HepG2 (cell line): Measurements from ENCODE around the gene CNTNAP1. TPM values are rescaled to one million over a fixed set of nuclear protein-coding genes. Genes with fewer than 3 reads are reported as not detected.

Source experiments
- ATAC-seq: fragments of 200-7000 bp; cut with Tn5 transposase; 3 replicates; pipeline ENCODE4 v1.9.1; 2020; ENCODE audit warnings: mild to moderate bottlenecking, moderate library complexity
- BruUV-seq: library from RNA; stranded (reverse); fragments of 400-500 nt; replicated peaks from 2 replicates; lab custom pipeline; 2021; lab: Mats Ljungman, UMichigan
- CTCF ChIA-PET: fragments of 300-600 bp; formaldehyde crosslinking; extraction: SDS; loops from one replicate; lab custom pipeline; 2021; ENCODE audit warnings: low total read pairs, inconsistent platforms, low intra/inter-chr PET ratio; lab: Yijun Ruan, JAX
- POLR2A ChIA-PET: fragments of 350-600 bp; sonication (Branson Sonifier 250); formaldehyde crosslinking; loops from one replicate; lab custom pipeline; 2020; ENCODE audit warnings: antibody characterized with exemption, inconsistent platforms; lab: Yijun Ruan, JAX
- DNase-seq: peaks from one replicate; pipeline ENCODE4 v3.0.0-alpha.2; 2015; ENCODE audit warnings: low spot score
- FAIRE-seq: peaks from 3 replicates; lab custom pipeline; 2011; peaks lifted over from hg19 to GRCh38; lab: Jason Lieb, UNC
- H2AFZ ChIP-seq: one replicate; pipeline ENCODE4 v1.6.1; 2011; ENCODE audit warnings: low read length, inconsistent platforms
- H3K27ac ChIP-seq: fragments of 300-600 bp; 3 replicates; pipeline ENCODE4 v1.8.0; 2011; ENCODE audit warnings: mixed run types, mild to moderate bottlenecking, mixed read lengths, low read length, inconsistent platforms; ENCODE audit not compliant: insufficient read depth; ENCODE audit errors: extremely low read length
- H3K27me3 ChIP-seq, 2 experiments: fragments of 200-600 bp in 1 of 2; 2 replicates in 1 of 2; 3 replicates in 1 of 2; pipeline versions ENCODE4 v1.6.0 to v1.8.0; 2011; ENCODE audit warnings: low read length in 2 of 2, mild to moderate bottlenecking in 2 of 2, moderate library complexity in 2 of 2, inconsistent platforms in 1 of 2; ENCODE audit not compliant: insufficient read depth in 2 of 2, control insufficient read depth in 1 of 2
- H3K36me3 ChIP-seq, 2 experiments: fragments of 200-600 bp in 1 of 2; replicated peaks in 1 of 2; 2 replicates in 1 of 2; 3 replicates in 1 of 2; pipeline versions ENCODE4 v1.5.1 to v1.8.0; 2011; ENCODE audit warnings: low read length in 2 of 2, inconsistent platforms in 1 of 2; ENCODE audit not compliant: insufficient read depth in 2 of 2, control insufficient read depth in 1 of 2
- H3K4me1 ChIP-seq: 2 replicates; pipeline ENCODE4 v1.5.1; 2012; ENCODE audit warnings: low read length, inconsistent platforms; ENCODE audit not compliant: insufficient read depth
- H3K4me2 ChIP-seq: 2 replicates; pipeline ENCODE4 v1.6.0; 2011; ENCODE audit warnings: low read depth, low read length, inconsistent platforms
- H3K4me3 ChIP-seq, 3 experiments: fragments of 200-600 bp in 1 of 3; sonication (generic), shearing (Covaris generic) in 1 of 3; replicated peaks in 1 of 3; 2 replicates each; pipeline ENCODE4 v1.5.1; 2011 to 2016; ENCODE audit warnings: low read length in 3 of 3, inconsistent platforms in 2 of 3, low read depth in 2 of 3, mild to moderate bottlenecking in 2 of 3, control low read depth in 1 of 3, mixed read lengths in 1 of 3; ENCODE audit not compliant: insufficient read depth in 1 of 3
- H3K79me2 ChIP-seq: one replicate; pipeline ENCODE4 v1.6.1; 2011; ENCODE audit warnings: low read length, inconsistent platforms; ENCODE audit not compliant: insufficient read depth
- H3K9ac ChIP-seq: 2 replicates; pipeline ENCODE4 v1.6.0; 2011; ENCODE audit warnings: mild to moderate bottlenecking, low read depth, low read length, inconsistent platforms; ENCODE audit not compliant: insufficient read depth
- H3K9me3 ChIP-seq: 2 replicates; pipeline ENCODE4 v1.5.1; 2012; ENCODE audit warnings: mild to moderate bottlenecking, low read length
- H4K20me1 ChIP-seq: 2 replicates; pipeline ENCODE4 v1.6.0; 2011; ENCODE audit warnings: inconsistent platforms, mild to moderate bottlenecking, low read length, moderate library complexity; ENCODE audit not compliant: insufficient read depth
- EZH2 ChIP-seq: conservative IDR thresholded peaks from 2 replicates; pipeline ENCODE4 v1.6.1; 2012; ENCODE audit warnings: mild to moderate bottlenecking, low read depth, low read length, moderate library complexity
- HNRNPUL1 ChIP-seq: fragments of 200-400 bp; formaldehyde crosslinking; IDR thresholded peaks from 2 replicates; pipeline ENCODE4 v1.6.1; 2017; ENCODE audit warnings: low read depth, mild to moderate bottlenecking, low read length, moderate library complexity
- MLLT10 ChIP-seq: sonication (generic); formaldehyde crosslinking; IDR thresholded peaks from 2 replicates; pipeline ENCODE4 v1.4.0; 2020; ENCODE audit warnings: missing genetic modification reagents
- NCOA2 ChIP-seq: sonication (generic); formaldehyde crosslinking; IDR thresholded peaks from 2 replicates; pipeline ENCODE4 v1.8.0; 2022; ENCODE audit warnings: inconsistent platforms
- SP5 ChIP-seq: IDR thresholded peaks from 2 replicates; pipeline ENCODE4 v1.6.1; 2016; ENCODE audit warnings: low read depth, borderline replicate concordance
- ZNF431 ChIP-seq: sonication (generic); formaldehyde crosslinking; IDR thresholded peaks from 2 replicates; pipeline ENCODE4 v1.9.0; 2022; ENCODE audit warnings: missing genetic modification reagents, low read depth, mild to moderate bottlenecking, borderline replicate concordance
- WGBS: methylation state at CpG from one replicate; pipeline ENCODE4 v1.1.6; 2017; ENCODE audit warnings: low lambda C conversion rate; 5-methylcytosine and 5-hydroxymethylcytosine counted together
- in situ Hi-C: cut with HindIII; loops from 2 replicates; pipeline ENCODE4 v1.10.0; 2017; ENCODE audit warnings: low pct_unique_long_range_greater_than_20kb; ENCODE audit not compliant: extremely low pct_ligation_motif_present
- intact Hi-C: fragments of 100-400 bp; cut with micrococcal nuclease; formaldehyde crosslinking; loops from one replicate; pipeline ENCODE4 v1.10.0; 2022; ENCODE audit not compliant: unreplicated experiment
- polyA plus RNA-seq, 8 experiments: library from polyadenylated mRNA; depleted of rRNA in 3 of 8; stranded (reverse) in 7 of 8; unstranded in 1 of 8; fragments of >200 nt; fragmentation: Illumina TruSeq in 4 of 8; extraction: Trizol in 4 of 8; gene quantifications; 2 replicates each; pipeline versions ENCODE4 v1.2.1 to v1.2.3, GENCODE V29; 2011 to 2016; ENCODE audit warnings: low read depth in 4 of 8, missing spikeins in 1 of 8, mixed read lengths in 1 of 8; ENCODE audit not compliant: insufficient read depth in 1 of 8
- total RNA-seq, 5 experiments: library from RNA; depleted of rRNA; stranded (reverse); fragments of >200 nt; fragmentation: Illumina TruSeq; extraction: Trizol; gene quantifications; 2 replicates each; pipeline ENCODE4 v1.2.3, GENCODE V29; 2016; ENCODE audit warnings: low read depth in 1 of 5
- TF ChIP-seq, protein P1 (sequence below): sonication (generic); formaldehyde crosslinking; IDR thresholded peaks from 2 replicates; pipeline ENCODE4 v1.8.0; 2022; ENCODE audit warnings: missing genetic modification reagents, mild to moderate bottlenecking, borderline replicate concordance
- TF ChIP-seq, protein P2 (sequence below), 2 experiments: fragments of 450-650 bp in 1 of 2; sonication (generic) in 1 of 2; formaldehyde crosslinking in 1 of 2; IDR thresholded peaks; 2 replicates each; pipeline versions ENCODE4 v1.6.1 to v1.8.0; 2016 to 2022; ENCODE audit warnings: antibody characterized with exemption in 1 of 2, mild to moderate bottlenecking in 1 of 2, missing genetic modification reagents in 1 of 2

The CNTNAP1 gene
- total and polyA plus RNA-seq, 2 of the 13 experiments (the other 11 are each of a cell fraction or from before 2014, with no cell fraction given): 4.5 to 7.7 TPM

DNA sequence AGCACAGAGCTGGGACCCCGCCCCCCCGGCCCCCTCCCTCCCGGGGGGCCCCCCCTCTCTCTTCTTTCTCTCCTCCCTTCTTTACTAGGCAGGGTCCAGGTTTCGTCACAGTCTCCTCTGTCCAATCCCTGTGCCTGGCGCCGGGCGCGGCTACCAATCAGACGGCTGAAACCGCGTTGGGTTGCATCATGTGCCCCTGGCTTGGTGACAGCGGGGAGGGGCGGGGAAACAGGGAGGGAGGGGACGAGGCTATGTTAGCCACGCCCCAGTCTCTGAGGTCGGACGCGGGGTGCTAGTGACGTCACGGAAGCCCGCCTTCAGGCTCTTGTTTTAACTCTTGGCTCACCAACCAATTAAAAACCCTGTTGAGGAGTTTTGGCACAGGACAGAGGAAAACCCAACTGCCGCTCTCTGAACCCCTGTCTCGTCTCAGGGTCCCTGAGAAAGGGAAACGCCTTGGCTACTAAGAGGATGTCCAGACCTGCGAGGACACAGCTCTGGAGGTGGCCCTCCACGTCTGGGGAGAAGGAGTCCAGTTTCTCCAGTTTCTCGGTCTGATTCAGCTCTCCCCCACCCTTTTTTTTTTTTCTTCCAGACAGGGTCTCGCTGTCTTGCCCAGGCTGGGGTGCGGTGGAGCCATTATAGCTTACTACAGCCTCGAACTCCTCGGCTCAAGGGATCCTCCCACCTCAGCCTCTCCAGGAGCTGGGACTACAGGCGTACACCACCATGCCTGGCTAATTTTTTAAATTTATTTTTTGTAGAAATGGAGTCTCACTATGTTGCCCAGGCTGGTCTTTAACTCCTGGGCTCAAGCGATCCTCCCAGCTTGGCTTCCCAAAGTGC lies 5.1 kb upstream of the CNTNAP1 start (continued):
- TF ChIP-seq, protein P1, sequence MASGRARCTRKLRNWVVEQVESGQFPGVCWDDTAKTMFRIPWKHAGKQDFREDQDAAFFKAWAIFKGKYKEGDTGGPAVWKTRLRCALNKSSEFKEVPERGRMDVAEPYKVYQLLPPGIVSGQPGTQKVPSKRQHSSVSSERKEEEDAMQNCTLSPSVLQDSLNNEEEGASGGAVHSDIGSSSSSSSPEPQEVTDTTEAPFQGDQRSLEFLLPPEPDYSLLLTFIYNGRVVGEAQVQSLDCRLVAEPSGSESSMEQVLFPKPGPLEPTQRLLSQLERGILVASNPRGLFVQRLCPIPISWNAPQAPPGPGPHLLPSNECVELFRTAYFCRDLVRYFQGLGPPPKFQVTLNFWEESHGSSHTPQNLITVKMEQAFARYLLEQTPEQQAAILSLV (CRISPR knock-in tag): no peak
- TF ChIP-seq SP5 (CRISPR knock-in tag): peak; percentile 89
- no peak for TF ChIP-seq HNRNPUL1
- no peak for TF ChIP-seq ZNF431 (CRISPR knock-in tag)

DNA sequence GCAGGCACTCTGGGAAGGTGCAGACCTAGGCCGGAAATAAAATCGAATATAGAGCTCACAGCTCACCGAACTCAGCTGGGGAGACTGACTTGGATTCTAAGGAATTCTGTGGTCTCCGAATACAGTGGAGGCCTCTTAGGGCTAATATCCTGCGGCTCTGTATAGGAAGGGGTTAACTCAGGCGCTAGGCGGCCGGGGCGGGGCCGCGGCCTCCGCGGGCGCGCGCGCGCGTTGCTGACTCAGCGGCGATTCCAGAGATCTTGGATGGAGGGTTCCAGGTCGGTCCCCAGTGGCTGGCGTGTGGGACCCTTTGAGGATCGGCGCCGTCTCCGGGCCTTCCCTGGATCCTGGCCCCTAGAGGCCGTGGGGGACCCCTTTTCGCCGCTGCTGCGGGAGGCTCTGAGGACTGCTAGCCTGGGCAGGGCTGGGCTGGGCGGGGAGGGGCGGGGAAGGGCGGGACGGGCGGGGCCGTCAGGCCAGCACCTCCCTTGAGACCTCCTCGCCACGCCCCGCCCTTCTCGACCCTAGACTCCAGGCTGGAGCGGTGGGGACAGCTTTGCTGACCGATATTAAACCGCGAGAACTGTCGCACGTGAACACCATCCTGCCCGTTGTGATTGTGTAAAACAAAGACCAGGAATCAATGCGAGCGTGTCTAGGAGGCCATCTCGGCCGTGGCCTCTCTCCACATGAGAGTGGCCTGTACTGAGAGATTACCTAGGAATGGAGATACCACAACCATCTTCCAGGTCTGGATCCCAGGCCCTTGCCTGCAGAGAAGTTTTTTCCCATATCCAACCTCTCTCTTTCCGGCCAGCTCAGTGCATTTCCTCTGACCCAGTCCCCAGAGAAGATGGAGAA lies 4.2 kb upstream of the CNTNAP1 start:
- Histone ChIP-seq H3K9me3 (no peaks in the 10 kb centered on the region), H2AFZ (peak overlapping the region; percentile 37), H3K27ac (peak overlapping the region; percentile 97), H3K9ac (peak overlapping the region; percentile 94), H3K4me1 (peaks cover 57% of the 10 kb centered on the region), H3K79me2 (peaks cover 22% of the 10 kb centered on the region), H4K20me1 (no peaks in the 10 kb centered on the region; the same call in 1 of the 2 replicates), H3K4me3 (peak overlapping the region; percentile 79 to 88 (median 85)), H3K27me3 (no peaks in the 10 kb centered on the region), H3K4me2 (peak overlapping the region; percentile 99), H3K36me3 (peaks cover 3 to 7% of the 10 kb centered on the region in 2 experiments; a peak in 3 of 5 replicates)
- ChIA-PET POLR2A (interaction anchor here (0.6 to 6.3 kb wide), 22 partner anchors 10 to 690 kb away, joined by 3 to 65 read pairs (median 4); partner anchors contain the start of genes CNTD1, COA3, NAGLU and PSMC3IP), CTCF (no interaction called here)
- in situ Hi-C loops (no loop called here), intact Hi-C loops (loop anchor here (2.0 kb wide), 1 partner anchor 69 kb away; the partner anchor contains the start of genes RETREG3 and TUBG1)
- ATAC-seq: peak; percentile 53
- peak; percentile 98 for DNase-seq
- 2% methylated on average over 42 of the region's 53 CpGs for WGBS
- peak; percentile 97 for FAIRE-seq
- BruUV-seq: TSS peak; percentile 97
- TF ChIP-seq EZH2 (no peak), MLLT10 (CRISPR knock-in tag) (no peak), NCOA2 (CRISPR knock-in tag) (peak; percentile 70)
- TF ChIP-seq, protein P2, sequence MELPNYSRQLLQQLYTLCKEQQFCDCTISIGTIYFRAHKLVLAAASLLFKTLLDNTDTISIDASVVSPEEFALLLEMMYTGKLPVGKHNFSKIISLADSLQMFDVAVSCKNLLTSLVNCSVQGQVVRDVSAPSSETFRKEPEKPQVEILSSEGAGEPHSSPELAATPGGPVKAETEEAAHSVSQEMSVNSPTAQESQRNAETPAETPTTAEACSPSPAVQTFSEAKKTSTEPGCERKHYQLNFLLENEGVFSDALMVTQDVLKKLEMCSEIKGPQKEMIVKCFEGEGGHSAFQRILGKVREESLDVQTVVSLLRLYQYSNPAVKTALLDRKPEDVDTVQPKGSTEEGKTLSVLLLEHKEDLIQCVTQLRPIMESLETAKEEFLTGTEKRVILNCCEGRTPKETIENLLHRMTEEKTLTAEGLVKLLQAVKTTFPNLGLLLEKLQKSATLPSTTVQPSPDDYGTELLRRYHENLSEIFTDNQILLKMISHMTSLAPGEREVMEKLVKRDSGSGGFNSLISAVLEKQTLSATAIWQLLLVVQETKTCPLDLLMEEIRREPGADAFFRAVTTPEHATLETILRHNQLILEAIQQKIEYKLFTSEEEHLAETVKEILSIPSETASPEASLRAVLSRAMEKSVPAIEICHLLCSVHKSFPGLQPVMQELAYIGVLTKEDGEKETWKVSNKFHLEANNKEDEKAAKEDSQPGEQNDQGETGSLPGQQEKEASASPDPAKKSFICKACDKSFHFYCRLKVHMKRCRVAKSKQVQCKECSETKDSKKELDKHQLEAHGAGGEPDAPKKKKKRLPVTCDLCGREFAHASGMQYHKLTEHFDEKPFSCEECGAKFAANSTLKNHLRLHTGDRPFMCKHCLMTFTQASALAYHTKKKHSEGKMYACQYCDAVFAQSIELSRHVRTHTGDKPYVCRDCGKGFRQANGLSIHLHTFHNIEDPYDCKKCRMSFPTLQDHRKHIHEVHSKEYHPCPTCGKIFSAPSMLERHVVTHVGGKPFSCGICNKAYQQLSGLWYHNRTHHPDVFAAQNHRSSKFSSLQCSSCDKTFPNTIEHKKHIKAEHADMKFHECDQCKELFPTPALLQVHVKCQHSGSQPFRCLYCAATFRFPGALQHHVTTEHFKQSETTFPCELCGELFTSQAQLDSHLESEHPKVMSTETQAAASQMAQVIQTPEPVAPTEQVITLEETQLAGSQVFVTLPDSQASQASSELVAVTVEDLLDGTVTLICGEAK (IDR thresholded peaks at IDR 0.05): no peak
- TF ChIP-seq, protein P2 (CRISPR knock-in tag; IDR thresholded peaks at IDR 0.05): peak; percentile 13; the same call in 1 of the 2 replicates
